K562 (cell line): Measurements from ENCODE around the gene MYL10. TPM values are rescaled to one million over a fixed set of nuclear protein-coding genes. Genes with fewer than 3 reads are reported as not detected.
A peak's percentile ranks its signal among the peaks of the same experiment; 100 is the strongest.

Source experiments
- ATAC-seq: fragments of 200-7000 bp; cut with Tn5 transposase; 3 replicates; pipeline ENCODE4 v1.9.1; 2020; ENCODE audit warnings: moderate library complexity
- BruUV-seq: library from RNA; stranded (reverse); fragments of 400-500 nt; replicated peaks from 2 replicates; lab custom pipeline; 2021; lab: Mats Ljungman, UMichigan
- CTCF ChIA-PET: fragments of 300-600 bp; formaldehyde crosslinking; extraction: SDS; loops from one replicate; lab custom pipeline; 2021; ENCODE audit warnings: low intra/inter-chr PET ratio; lab: Yijun Ruan, JAX
- POLR2A ChIA-PET: fragments of 300-600, 350-650 bp; sonication (Branson Sonifier 250); formaldehyde crosslinking; extraction: SDS; loops from one replicate; lab custom pipeline; 2021; ENCODE audit warnings: antibody characterized with exemption, inconsistent platforms; lab: Yijun Ruan, JAX
- DNase-seq, 4 experiments: peaks; one replicate each; pipeline versions ENCODE4 v3.0.0 to v3.0.0-alpha.2; 2011 to 2018; ENCODE audit warnings: low spot score in 3 of 4, mixed read lengths in 3 of 4; ENCODE audit errors: extremely low read depth in 1 of 4
- FAIRE-seq: peaks from 2 replicates; lab custom pipeline; 2011; peaks lifted over from hg19 to GRCh38; lab: Jason Lieb, UNC
- H2AFZ ChIP-seq: 2 replicates; pipeline ENCODE4 v1.6.0; 2011; ENCODE audit warnings: low read depth, low read length, control low read depth, inconsistent platforms
- H3K27ac ChIP-seq: fragments of 200-600 bp; 3 replicates; pipeline ENCODE4 v1.8.0; 2011; ENCODE audit warnings: low read depth, mild to moderate bottlenecking, control low read depth, inconsistent platforms, low read length, moderate library complexity, mixed read lengths; ENCODE audit errors: extremely low read depth
- H3K27me3 ChIP-seq, 2 experiments: fragments of 300-600 bp in 1 of 2; 2 replicates in 1 of 2; 3 replicates in 1 of 2; pipeline versions ENCODE4 v1.6.0 to v1.8.0; 2011; ENCODE audit warnings: inconsistent platforms in 2 of 2, low read length in 2 of 2, mild to moderate bottlenecking in 1 of 2, mixed read lengths in 1 of 2, moderate library complexity in 1 of 2; ENCODE audit not compliant: control insufficient read depth in 2 of 2, insufficient read depth in 2 of 2
- H3K36me3 ChIP-seq: fragments of 300-600 bp; 3 replicates; pipeline ENCODE4 v1.8.0; 2011; ENCODE audit warnings: mild to moderate bottlenecking, low read length, inconsistent platforms; ENCODE audit not compliant: control insufficient read depth, insufficient read depth
- H3K4me1 ChIP-seq, 2 experiments: fragments of 200-600 bp in 1 of 2; replicated peaks in 1 of 2; 2 replicates in 1 of 2; 3 replicates in 1 of 2; pipeline versions ENCODE4 v1.5.1 to v1.8.0; 2011; ENCODE audit warnings: inconsistent platforms in 2 of 2, low read length in 2 of 2, mild to moderate bottlenecking in 1 of 2, mixed read lengths in 1 of 2, moderate library complexity in 1 of 2; ENCODE audit not compliant: control insufficient read depth in 2 of 2, insufficient read depth in 2 of 2
- H3K4me2 ChIP-seq: 2 replicates; pipeline ENCODE4 v1.6.1; 2011; ENCODE audit warnings: low read length, control low read depth, inconsistent platforms, mixed read lengths; ENCODE audit not compliant: insufficient read depth
- H3K4me3 ChIP-seq: fragments of 200-600 bp; sonication (generic), shearing (Covaris generic); 2 replicates; pipeline ENCODE4 v1.5.1; 2016; ENCODE audit warnings: control low read depth, inconsistent platforms
- H3K79me2 ChIP-seq: fragments of 200-600 bp; 3 replicates; pipeline ENCODE4 v1.8.0; 2011; ENCODE audit warnings: low read length, inconsistent platforms; ENCODE audit not compliant: control insufficient read depth, insufficient read depth
- H3K9ac ChIP-seq, 2 experiments: 2 replicates each; pipeline versions ENCODE4 v1.6.0 to v1.6.1; 2011; ENCODE audit warnings: low read depth in 2 of 2, low read length in 2 of 2, control low read depth in 1 of 2, inconsistent platforms in 1 of 2, mild to moderate bottlenecking in 1 of 2, mixed read lengths in 1 of 2; ENCODE audit not compliant: insufficient read depth in 1 of 2
- H3K9me1 ChIP-seq: one replicate; pipeline ENCODE4 v1.6.0; 2011; ENCODE audit warnings: inconsistent platforms, mild to moderate bottlenecking, low read length, moderate library complexity; ENCODE audit not compliant: control insufficient read depth, insufficient read depth
- H3K9me3 ChIP-seq: replicated peaks from 2 replicates; pipeline ENCODE4 v1.5.1; 2011; ENCODE audit warnings: low read depth, low read length, inconsistent platforms; ENCODE audit not compliant: control insufficient read depth, insufficient read depth
- H4K20me1 ChIP-seq: replicated peaks from 2 replicates; pipeline ENCODE4 v1.6.1; 2011; ENCODE audit warnings: low read length, inconsistent platforms, mixed read lengths; ENCODE audit not compliant: control insufficient read depth, insufficient read depth
- ATF1 ChIP-seq, 2 experiments: fragments of 450-650 bp in 1 of 2; IDR thresholded peaks; 2 replicates each; pipeline ENCODE4 v1.6.1; 2016; ENCODE audit warnings: missing compliant biosample characterization in 1 of 2, missing genetic modification characterization in 1 of 2
- ATF3 ChIP-seq, 2 experiments: fragments of 450-650 bp in 1 of 2; sonication (generic) in 1 of 2; formaldehyde crosslinking in 1 of 2; IDR thresholded peaks in 1 of 2; conservative IDR thresholded peaks in 1 of 2; 2 replicates each; pipeline versions ENCODE4 v1.6.1 to v1.8.1; 2016 to 2023; ENCODE audit warnings: mild to moderate bottlenecking in 2 of 2, moderate library complexity in 2 of 2, inconsistent platforms in 1 of 2, missing genetic modification reagents in 1 of 2
- BCOR ChIP-seq: fragments of 450-650 bp; IDR thresholded peaks from 2 replicates; pipeline ENCODE4 v1.6.1; 2016
- FOSL1 ChIP-seq: fragments of 200-800 bp; sonication (Bioruptor generic); conservative IDR thresholded peaks from 2 replicates; pipeline ENCODE4 v1.6.1; 2016; ENCODE audit warnings: missing genetic modification characterization, missing compliant biosample characterization
- JUN ChIP-seq, 2 experiments: sonication (generic) in 1 of 2; formaldehyde crosslinking in 1 of 2; IDR thresholded peaks; 2 replicates each; pipeline versions ENCODE4 v1.6.1 to v1.8.0; 2012 to 2022; ENCODE audit warnings: borderline replicate concordance in 2 of 2, mild to moderate bottlenecking in 2 of 2, improper control_type of control experiment in 1 of 2, low read depth in 1 of 2, low read length in 1 of 2, missing genetic modification reagents in 1 of 2
- JUND ChIP-seq, 2 experiments: IDR thresholded peaks; 2 replicates in 1 of 2; 3 replicates in 1 of 2; pipeline ENCODE4 v1.6.1; 2011; ENCODE audit warnings: borderline replicate concordance in 2 of 2, low read depth in 2 of 2, low read length in 2 of 2, improper control_type of control experiment in 1 of 2, missing biosample characterization in 1 of 2, missing genetic modification characterization in 1 of 2, missing genetic modification reagents in 1 of 2
- KDM1A ChIP-seq, 2 experiments: fragments of 450-650 bp; IDR thresholded peaks; 2 replicates each; pipeline ENCODE4 v1.6.1; 2016; ENCODE audit warnings: mild to moderate bottlenecking in 2 of 2
- NR4A1 ChIP-seq, 2 experiments: fragments of 250-450 bp in 1 of 2; fragments of 450-650 bp in 1 of 2; sonication (Bioruptor Pico) in 1 of 2; IDR thresholded peaks; 2 replicates each; pipeline versions ENCODE4 v1.4.0 to v1.6.1; 2016 to 2020; ENCODE audit warnings: mild to moderate bottlenecking in 2 of 2, missing compliant biosample characterization in 1 of 2, missing genetic modification characterization in 1 of 2, moderate library complexity in 1 of 2
- PKNOX1 ChIP-seq: fragments of 450-650 bp; IDR thresholded peaks from 2 replicates; pipeline ENCODE4 v1.6.1; 2016
- TBP ChIP-seq: optimal IDR thresholded peaks from 2 replicates; pipeline ENCODE3; 2011; ENCODE audit warnings: low read depth, low read length, improper control_type of control experiment
- THRB ChIP-seq: fragments of 450-650 bp; formaldehyde crosslinking; conservative IDR thresholded peaks from 2 replicates; pipeline ENCODE4 v1.4.0; 2022; ENCODE audit warnings: mild to moderate bottlenecking, missing genetic modification characterization
- ZBTB7A ChIP-seq: IDR thresholded peaks from 2 replicates; pipeline ENCODE4 v1.6.1; 2011; ENCODE audit warnings: low read depth, mild to moderate bottlenecking, low read length, moderate library complexity, borderline replicate concordance; ENCODE audit not compliant: control insufficient read depth
- ZKSCAN3 ChIP-seq: fragments of 250-450 bp; sonication (Bioruptor Pico); IDR thresholded peaks from 2 replicates; pipeline ENCODE4 v1.4.0; 2020
- ZNF121 ChIP-seq: sonication (generic); formaldehyde crosslinking; conservative IDR thresholded peaks from 2 replicates; pipeline ENCODE4 v1.8.0; 2022; ENCODE audit warnings: missing genetic modification reagents
- WGBS: fragments of 100-300 bp; shearing (Covaris generic); methylation state at CpG from one replicate; pipeline ENCODE4 v1.1.6; 2016; ENCODE audit warnings: low coverage, mixed read lengths; ENCODE audit not compliant: insufficient coverage; ENCODE audit errors: missing lambda C conversion rate; 5-methylcytosine and 5-hydroxymethylcytosine counted together
- in situ Hi-C: fragments of 300-500 bp; cut with MboI; formaldehyde crosslinking; loops from 4 replicates; pipeline ENCODE4 v1.15.0; 2018; ENCODE audit warnings: inconsistent platforms, mixed read lengths
- intact Hi-C: fragments of 100-400 bp; cut with micrococcal nuclease; formaldehyde crosslinking; loops from 2 replicates; pipeline ENCODE4 v1.14.2; 2022
- polyA plus RNA-seq, 8 experiments: library from polyadenylated mRNA; depleted of rRNA in 4 of 8; stranded (reverse) in 5 of 8; unstranded in 3 of 8; fragments of >200 nt; fragmentation: Nextera tagmentation in 2 of 8; fragmentation: Illumina TruSeq in 1 of 8; extraction: Ambion mirVana in 2 of 8; extraction: Trizol in 1 of 8; gene quantifications; 2 replicates each; pipeline versions ENCODE4 v1.2.1 to v1.2.3, GENCODE V29; 2011 to 2014; ENCODE audit warnings: inconsistent platforms in 1 of 8, missing spikeins in 1 of 8
- total RNA-seq, 7 experiments: library from RNA; depleted of rRNA in 6 of 7; stranded (reverse); fragments of >200 nt in 6 of 7; fragmentation: Illumina TruSeq in 2 of 7; extraction: Trizol in 2 of 7; gene quantifications; 2 replicates each; pipeline versions ENCODE4 v1.2.1 to v1.2.3, GENCODE V29; 2011 to 2021; ENCODE audit warnings: low replicate concordance in 1 of 7

Gene MYL10
- total and polyA plus RNA-seq, 9 of the 15 experiments (the other 6 are each of a cell fraction or from before 2014, with no cell fraction given), result not detected

- ATAC-seq (peak; percentile 20; the same call in 1 of the 3 replicates), DNase-seq (peak in 1 of 4 experiments; percentile 41), FAIRE-seq (no peak)
- H2AFZ ChIP-seq, result peak overlapping the region; percentile 77
- POLR2A ChIA-PET, result no interaction called here
- WGBS, result 12% methylated on average over 14 of the region's 14 CpGs
- TF ChIP-seq KDM1A (IDR thresholded peaks at IDR 0.05) (0 out of 4 replicates have a peak, but pooled peaks of 1 of the 2 experiments have one; percentile 30), NR4A1 (CRISPR knock-in tag; IDR thresholded peaks at IDR 0.05) (no peak), NR4A1 (tag; IDR thresholded peaks at IDR 0.05) (no peak), ATF3 (IDR thresholded peaks at IDR 0.05) (peak; percentile 87), ATF3 (CRISPR knock-in tag; conservative IDR thresholded peaks at IDR 0.05) (no peak), JUN (IDR thresholded peaks at IDR 0.05; ENCODE audit: borderline replicate concordance, low read depth, low read length) (peak; percentile 66), JUN (CRISPR knock-in tag; IDR thresholded peaks at IDR 0.05; ENCODE audit: borderline replicate concordance) (no peak), ATF1 (CRISPR knock-in tag; IDR thresholded peaks at IDR 0.05) (no peak), ATF1 (tag; IDR thresholded peaks at IDR 0.05) (0 out of 2 replicates have a peak, but pooled peaks have one; percentile 15), ZKSCAN3 (CRISPR knock-in tag) (no peak), ZBTB7A (0 out of 2 replicates have a peak, but pooled peaks have one; percentile 0), JUND (IDR thresholded peaks at IDR 0.05; ENCODE audit: borderline replicate concordance, low read depth, low read length) (peak; percentile 75), JUND (tag; IDR thresholded peaks at IDR 0.05; ENCODE audit: borderline replicate concordance, low read depth, low read length) (peak; percentile 81; the same call in 2 of the 3 replicates), PKNOX1 (0 out of 2 replicates have a peak, but pooled peaks have one; percentile 27), ZNF121 (CRISPR knock-in tag) (peak; percentile 91), BCOR (peak; percentile 57; the same call in 1 of the 2 replicates), TBP (peak; percentile 20), THRB (CRISPR knock-in tag) (no peak), FOSL1 (tag) (peak; percentile 59; the same call in 1 of the 2 replicates)
- CTCF ChIA-PET, result no interaction called here
- peak overlapping the region; percentile 49 for H3K4me2 ChIP-seq
- peak overlapping the region in 1 of 2 experiments; percentile 83; a peak in 2 of 4 replicates for H3K9ac ChIP-seq
- no peak overlapping the region for H3K27ac ChIP-seq
- no peaks in the 10 kb centered on the region for H3K9me1 ChIP-seq
- in situ Hi-C loops, result no loop called here
- intact Hi-C loops, result loop anchor here (2.0 to 5.0 kb wide), 2 partner anchors 76 to 135 kb away; no protein-coding TSS in a partner anchor
- no TSS peak for BruUV-seq
- H3K79me2 ChIP-seq, result no peaks in the 10 kb centered on the region
- peaks cover 0 to 15% of the 10 kb centered on the region in 2 experiments; a peak in 2 of 5 replicates for H3K27me3 ChIP-seq
- no peaks in the 10 kb centered on the region for H3K9me3 ChIP-seq
- H3K4me1 ChIP-seq, result peaks cover 0 to 11% of the 10 kb centered on the region in 2 experiments; a peak in 1 of 5 replicates
- H4K20me1 ChIP-seq, result no peaks in the 10 kb centered on the region
- no peak overlapping the region; the same call in 1 of the 2 replicates for H3K4me3 ChIP-seq
- no peaks in the 10 kb centered on the region for H3K36me3 ChIP-seq
Measured at GRCh38 chr7:101677797-101678479, 48.8 kb upstream of the MYL10 start.
